ENCODE results near the gene KLF4.

KLF4 gene

GRCh38 chr9:107480386-107480789, 9.2 kb downstream of the KLF4 start:
- TF ChIP-seq CTCF (IDR thresholded peaks at IDR 0.05; ENCODE audit: insufficient read depth, low read depth, low read length, missing control alignments) = no peak
- no peak for DNase-seq (ENCODE audit: low read depth)
- H3K4me3 ChIP-seq (ENCODE audit: low read depth, low read length) = no peak overlapping the region

- no peak for TF ChIP-seq CTCF (IDR thresholded peaks at IDR 0.05; ENCODE audit: insufficient read depth, low read depth, low read length, missing control alignments)
- H3K4me3 ChIP-seq (ENCODE audit: low read depth, low read length) = no peak overlapping the region
- DNase-seq (ENCODE audit: low read depth) = no peak
Measured at GRCh38 chr9:107478805-107479204, 10.8 kb downstream of the KLF4 start.

- TF ChIP-seq CTCF (IDR thresholded peaks at IDR 0.05; ENCODE audit: insufficient read depth, low read depth, low read length, missing control alignments) = no peak
- H3K4me3 ChIP-seq (ENCODE audit: low read depth, low read length) = no peak overlapping the region
- no peak for DNase-seq (ENCODE audit: low read depth)
Measured at GRCh38 chr9:107474124-107474523, 15.4 kb downstream of the KLF4 start.

- TF ChIP-seq CTCF (IDR thresholded peaks at IDR 0.05; ENCODE audit: insufficient read depth, low read depth, low read length, missing control alignments) = no peak
- H3K4me3 ChIP-seq (ENCODE audit: low read depth, low read length) = no peak overlapping the region
- no peak for DNase-seq (ENCODE audit: low read depth)
Measured at GRCh38 chr9:107472581-107473340, 16.8 kb downstream of the KLF4 start.

- no peak overlapping the region for H3K4me3 ChIP-seq (ENCODE audit: low read depth, low read length)
- DNase-seq (ENCODE audit: low read depth) = no peak
- TF ChIP-seq CTCF (IDR thresholded peaks at IDR 0.05; ENCODE audit: insufficient read depth, low read depth, low read length, missing control alignments) = no peak
Measured at GRCh38 chr9:107471552-107471951, 18.0 kb downstream of the KLF4 start.

- no peak for DNase-seq (ENCODE audit: low read depth)
- no peak overlapping the region for H3K4me3 ChIP-seq (ENCODE audit: low read depth, low read length)
- no peak for TF ChIP-seq CTCF (IDR thresholded peaks at IDR 0.05; ENCODE audit: insufficient read depth, low read depth, low read length, missing control alignments)
Measured at GRCh38 chr9:107467416-107467815, 22.2 kb downstream of the KLF4 start.

- no peak for DNase-seq (ENCODE audit: low read depth)
- no peak overlapping the region for H3K4me3 ChIP-seq (ENCODE audit: low read depth, low read length)
- TF ChIP-seq CTCF (IDR thresholded peaks at IDR 0.05; ENCODE audit: insufficient read depth, low read depth, low read length, missing control alignments) = no peak
Measured at GRCh38 chr9:107466826-107467225, 22.7 kb downstream of the KLF4 start.

Measured in GM12865 (cell line).